ENCODE data around the gene ZNF69. TPM values are rescaled to one million over a fixed set of nuclear protein-coding genes. Genes with fewer than 3 reads are reported as not detected.
"Not testable (repeated sequence)": the region's sequence is repeated elsewhere in the genome, so short reads cannot be mapped to it uniquely, and the experiment has no call there.

Gene ZNF69
- total RNA-seq, 1 donor from 2014 or later, result 9.8 TPM

- no peak for DNase-seq
These were observed 7.3 kb downstream of the ZNF69 start for GRCh38 chr19:11894851-11895250.

- no peak for DNase-seq
These were observed 14.6 kb downstream of the ZNF69 start for GRCh38 chr19:11902228-11902627.

GRCh38 chr19:11905928-11906327, 18.3 kb downstream of the ZNF69 start:
- no peak for DNase-seq

DNA sequence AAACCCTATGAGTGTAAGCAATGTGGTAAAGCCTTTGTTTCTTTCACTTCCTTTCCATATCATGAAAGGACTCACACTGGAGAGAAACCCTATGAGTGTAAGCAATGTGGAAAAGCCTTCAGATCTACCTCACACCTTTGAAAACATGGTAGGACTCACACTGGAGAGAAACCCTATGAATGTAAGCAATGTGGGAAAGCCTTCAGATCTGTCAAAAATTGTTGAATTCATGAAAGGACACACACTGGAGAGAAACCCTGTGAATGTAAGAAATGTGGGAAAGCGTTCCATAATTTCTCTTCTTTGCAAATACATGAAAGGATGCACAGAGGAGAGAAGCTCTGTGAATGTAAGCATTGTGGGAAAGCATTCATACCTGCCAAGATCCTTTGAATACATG, 24.4 kb downstream of the ZNF69 start:
- not testable (repeated sequence) for DNase-seq

GRCh38 chr19:11914417-11915051, 27.0 kb downstream of the ZNF69 start:
- not testable (repeated sequence) for DNase-seq

- DNase-seq, result no peak
These were observed 34.4 kb downstream of the ZNF69 start for GRCh38 chr19:11921852-11922495.

GRCh38 chr19:11924886-11925650, 37.5 kb downstream of the ZNF69 start, which contains the start of gene ZNF700:
ZNF700 (plus strand) TSS chr19:11925107; CDS start chr19:11925211, 104 bp downstream.
- DNase-seq, result peak; percentile 98

DNA sequence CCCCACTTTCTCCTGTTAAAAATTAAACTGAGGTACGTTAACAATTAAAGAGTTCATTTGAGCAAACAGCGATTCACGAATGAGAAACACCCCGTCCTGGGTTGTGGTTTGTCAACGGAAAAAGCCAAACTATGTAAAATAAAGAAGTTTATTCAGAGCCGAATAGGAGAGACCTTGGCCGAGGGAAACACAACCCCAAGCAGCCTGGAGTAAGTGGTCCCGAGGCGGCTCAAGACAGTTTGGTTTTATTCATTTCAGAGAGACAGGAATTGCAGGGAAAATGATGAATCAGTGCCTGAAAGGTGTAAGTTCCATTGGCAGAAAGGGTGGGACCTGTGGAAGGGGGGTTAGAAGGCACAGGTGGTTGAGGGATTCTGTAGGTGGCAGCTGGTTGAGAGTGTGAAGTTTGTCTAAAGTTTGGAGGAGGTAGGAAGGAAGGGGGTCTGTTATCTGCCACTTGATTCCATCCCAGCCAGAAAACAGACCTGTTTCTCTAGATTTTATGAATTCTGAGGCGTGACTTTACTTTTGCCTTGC, 38.1 kb downstream of the ZNF69 start:
- not testable (repeated sequence) for DNase-seq

DNA sequence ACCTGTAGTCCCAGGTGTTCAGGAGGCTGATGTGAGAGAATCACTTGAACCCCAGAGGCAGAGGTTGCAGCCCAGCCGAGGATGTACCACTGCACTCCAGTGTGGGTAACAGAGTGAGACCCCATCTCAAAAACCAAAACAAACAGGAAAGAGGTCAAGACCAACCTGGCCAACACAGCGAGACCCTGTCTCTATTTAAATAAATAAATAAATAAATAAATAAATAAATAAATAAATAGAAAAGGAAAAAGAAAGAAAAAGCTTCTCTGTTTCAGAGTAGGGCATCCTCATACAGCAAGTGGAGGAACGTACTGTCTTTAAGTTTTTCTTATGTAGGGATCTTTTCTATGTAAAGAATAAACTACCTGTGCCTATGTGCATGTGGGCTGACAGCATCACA, 39.6 kb downstream of the ZNF69 start:
- no peak for DNase-seq

DNA sequence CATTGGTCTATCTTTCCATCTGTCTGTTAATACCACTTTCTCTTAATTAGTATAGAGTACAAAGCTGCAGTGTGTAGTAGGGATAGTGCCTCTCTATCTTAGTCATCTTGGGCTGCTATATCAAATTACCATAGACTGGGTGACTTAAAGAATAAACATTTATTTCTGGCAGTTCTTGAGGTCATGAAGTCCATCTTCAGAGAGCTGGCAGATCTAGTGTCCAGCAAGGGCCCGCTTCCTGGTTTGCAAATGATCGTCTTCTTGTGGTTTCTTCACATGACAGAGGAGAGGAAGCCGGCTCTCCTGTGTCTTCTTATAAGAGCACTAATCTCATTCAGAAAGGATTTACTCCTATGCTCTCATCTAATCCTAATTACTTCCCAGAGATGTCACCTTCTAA, 43.5 kb downstream of the ZNF69 start:
- DNase-seq, result no peak

DNA sequence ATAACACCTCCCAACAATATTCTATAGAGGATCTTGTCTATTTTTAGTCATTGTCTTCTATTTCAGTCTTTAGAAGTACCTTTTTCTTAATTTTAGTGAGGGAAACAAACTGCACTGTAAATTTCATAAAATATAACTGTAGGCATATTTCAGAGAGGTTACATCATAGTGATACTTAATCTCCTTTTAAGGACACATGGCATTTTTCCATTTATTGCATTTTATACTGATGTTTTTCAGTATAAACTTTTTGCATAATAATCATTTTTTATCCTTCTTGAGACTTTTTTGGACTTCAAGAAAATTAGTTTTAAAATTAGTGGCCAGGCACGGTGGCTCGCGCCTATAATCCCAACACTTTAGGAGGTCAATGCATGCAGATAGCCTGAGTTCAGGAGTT, 43.9 kb downstream of the ZNF69 start:
- DNase-seq, result no peak

DNA sequence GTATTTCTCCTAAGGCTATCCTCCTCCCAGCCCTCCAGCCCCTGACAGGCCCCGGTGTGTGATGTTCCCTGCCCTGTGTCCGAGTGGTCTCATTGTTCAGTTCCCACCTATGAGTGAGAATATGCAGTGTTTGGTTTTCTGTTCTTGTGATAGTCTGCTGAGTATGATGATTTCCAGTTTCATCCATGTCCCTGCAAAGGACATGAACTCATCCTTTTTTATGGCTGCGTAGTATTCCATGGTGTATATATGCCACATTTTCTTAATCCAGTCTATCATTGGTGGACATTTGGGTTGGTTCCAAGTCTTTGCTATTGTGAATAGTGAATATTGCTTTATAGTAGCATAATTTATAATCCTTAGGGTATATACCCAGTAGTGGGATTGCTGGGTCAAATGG, 48.2 kb downstream of the ZNF69 start:
- not testable (repeated sequence) for DNase-seq

DNA sequence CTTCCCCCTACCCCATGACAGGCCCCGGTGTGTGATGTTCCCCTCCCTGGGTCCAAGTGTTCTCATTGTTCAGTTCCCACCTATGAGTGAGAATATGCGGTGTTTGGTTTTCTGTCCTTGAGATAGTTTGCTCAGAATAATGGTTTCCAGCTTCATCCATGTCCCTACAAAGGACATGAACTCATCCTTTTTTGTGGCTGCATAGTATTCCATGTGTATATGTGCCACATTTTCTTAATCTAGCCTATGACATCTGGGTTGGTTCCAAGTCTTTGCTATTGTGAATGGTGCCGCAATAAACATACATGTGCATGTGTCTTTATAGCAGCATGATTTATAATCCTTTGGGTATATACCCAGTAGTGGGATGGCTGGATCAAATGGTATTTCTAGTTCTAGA, 50.8 kb downstream of the ZNF69 start:
- not testable (repeated sequence) for DNase-seq

DNA sequence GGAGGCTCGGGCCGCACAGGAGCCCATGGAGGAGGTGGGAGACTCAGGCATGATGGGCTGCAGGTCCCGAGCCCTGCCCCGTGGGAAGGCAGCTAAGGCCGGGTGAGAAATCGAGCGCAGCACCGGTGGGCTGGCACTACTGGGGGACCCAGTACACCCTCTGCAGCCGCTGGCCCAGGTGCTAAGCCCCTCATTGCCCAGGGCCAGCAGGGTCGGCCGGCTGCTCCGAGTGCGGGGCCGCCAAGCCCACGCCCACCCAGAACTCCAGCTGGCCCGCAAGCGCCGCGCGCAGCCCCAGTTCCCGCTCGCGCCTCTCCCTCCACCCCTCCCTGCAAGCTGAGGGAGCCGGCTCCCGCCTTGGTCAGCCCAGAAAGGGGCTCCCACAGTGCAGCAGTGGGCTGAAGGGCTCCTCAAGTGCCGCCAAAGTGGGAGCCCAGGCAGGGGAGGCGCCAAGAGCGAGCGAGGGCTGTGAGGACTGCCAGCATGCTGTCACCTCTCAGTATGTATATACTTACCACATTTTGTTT, 53.8 kb downstream of the ZNF69 start:
- not testable (repeated sequence) for DNase-seq

DNA sequence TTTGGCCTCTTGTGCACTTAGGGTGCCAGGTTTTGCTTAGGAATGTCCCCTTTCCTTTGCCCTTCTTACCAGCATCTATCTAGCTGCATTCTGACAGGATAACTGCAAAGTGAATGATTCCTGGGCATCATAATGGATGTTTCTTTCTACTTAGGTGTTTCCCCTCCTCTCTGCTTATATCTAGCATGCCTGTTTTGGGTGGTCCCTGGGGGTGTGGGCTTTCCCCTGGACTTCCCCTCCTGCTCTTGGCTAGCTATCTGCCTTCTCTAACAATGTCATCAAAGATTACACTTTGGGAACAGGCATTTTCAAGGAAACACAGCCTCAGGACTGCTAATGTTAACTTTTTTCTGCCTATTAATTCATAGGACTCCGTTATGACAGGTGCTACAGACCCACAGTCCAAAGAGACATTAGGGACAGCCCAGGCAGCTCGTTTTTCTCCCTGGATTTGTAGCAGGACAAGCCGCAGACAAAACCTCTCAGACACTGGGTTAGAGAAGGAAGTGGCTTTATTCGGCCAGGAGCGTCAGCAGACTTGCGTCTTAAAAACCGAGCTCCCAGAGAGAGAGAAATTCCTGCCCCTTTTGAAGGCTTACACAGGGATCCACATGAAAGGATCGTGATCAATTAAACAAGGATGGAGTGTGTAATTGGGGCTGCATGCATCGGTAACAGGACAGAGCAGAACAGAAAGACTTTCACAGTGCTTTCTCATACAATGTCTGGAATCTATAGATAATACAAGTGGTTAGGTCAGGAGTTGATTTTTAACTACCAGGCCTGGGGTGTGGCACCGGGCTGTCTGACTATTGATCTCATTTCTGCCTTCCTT, 54.6 kb downstream of the ZNF69 start:
- no peak for DNase-seq

DNA sequence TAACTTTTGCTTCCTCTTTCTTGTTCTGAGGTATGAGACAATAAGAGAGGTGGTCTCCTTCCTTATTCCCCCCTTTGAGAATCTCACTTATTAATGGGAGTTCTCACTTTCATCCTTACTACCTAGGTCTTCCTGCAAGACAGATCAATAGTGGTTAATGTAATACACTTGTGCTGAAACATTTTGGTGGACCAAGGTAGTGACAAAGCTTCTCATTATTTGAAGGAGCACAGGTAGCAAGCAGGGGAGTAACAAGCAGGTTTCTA, 55.2 kb downstream of the ZNF69 start:
- no peak for DNase-seq

DNA sequence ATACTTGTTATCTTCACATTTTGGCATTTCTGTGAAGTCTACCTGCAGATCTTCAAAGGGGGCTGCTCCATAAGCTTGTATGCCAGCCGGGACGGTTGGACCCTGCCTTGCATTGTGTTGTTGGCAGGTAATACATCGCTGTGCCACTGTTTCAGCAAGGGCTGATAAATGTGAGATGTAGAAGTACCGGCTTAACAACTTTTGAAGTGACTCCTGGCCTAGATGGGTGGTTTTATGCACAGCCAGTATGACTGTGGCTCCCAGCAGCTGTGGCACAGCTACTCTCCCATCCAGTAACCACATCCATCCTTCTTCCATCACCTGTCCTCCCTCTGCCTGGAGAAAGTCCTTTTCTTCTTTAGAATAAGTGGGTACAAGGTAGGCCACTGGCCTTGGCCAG, 57.1 kb downstream of the ZNF69 start:
- no peak for DNase-seq

GRCh38 chr19:11948646-11949045, 61.1 kb downstream of the ZNF69 start:
- no peak for DNase-seq

- no peak for DNase-seq
These were observed 61.6 kb downstream of the ZNF69 start for GRCh38 chr19:11949201-11949600.

DNA sequence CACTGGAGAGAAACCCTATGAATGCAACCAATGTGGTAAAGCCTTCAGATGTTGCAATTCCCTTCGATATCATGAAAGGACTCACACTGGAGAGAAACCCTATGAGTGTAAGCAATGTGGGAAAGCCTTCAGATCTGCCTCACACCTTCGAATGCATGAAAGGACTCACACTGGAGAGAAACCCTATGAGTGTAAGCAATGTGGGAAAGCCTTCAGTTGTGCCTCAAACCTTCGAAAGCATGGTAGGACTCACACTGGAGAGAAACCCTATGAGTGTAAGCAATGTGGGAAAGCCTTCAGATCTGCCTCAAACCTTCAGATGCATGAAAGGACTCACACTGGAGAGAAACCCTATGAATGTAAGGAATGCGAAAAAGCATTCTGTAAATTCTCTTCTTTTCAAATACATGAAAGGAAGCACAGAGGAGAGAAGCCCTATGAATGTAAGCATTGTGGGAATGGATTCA, 62.1 kb downstream of the ZNF69 start:
- not testable (repeated sequence) for DNase-seq

DNA sequence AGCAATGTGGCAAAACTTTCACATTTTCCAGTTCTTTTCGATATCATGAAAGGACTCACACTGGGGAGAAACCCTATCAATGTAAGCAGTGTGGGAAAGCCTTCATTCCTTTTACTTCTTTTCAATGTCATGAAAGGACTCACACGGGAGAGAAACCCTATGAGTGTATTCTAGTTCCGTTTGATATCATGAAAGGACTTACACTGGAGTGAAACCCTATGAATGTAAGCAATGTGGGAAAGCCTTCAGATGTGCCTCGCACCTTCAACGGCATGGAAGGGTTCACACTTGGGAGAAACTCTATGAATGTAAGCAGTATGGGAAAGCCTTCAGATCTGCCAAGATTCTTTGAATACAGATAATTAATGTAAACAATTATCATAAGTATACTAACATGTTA, 62.7 kb downstream of the ZNF69 start:
- DNase-seq, result no peak
